Stimulated activated CD8-positive, alpha-beta memory T cell treated with anti-CD3 and anti-CD28 coated beads, Interleukin-15, amount 100 ng/mL, for 24 hours (primary cell): ENCODE results near the gene ATXN7L1.

Experiments
- DNase-seq: peaks from one replicate; pipeline ENCODE4 v3.0.0-alpha.2; 2020; ENCODE audit warnings: low read depth

Gene ATXN7L1

DNA sequence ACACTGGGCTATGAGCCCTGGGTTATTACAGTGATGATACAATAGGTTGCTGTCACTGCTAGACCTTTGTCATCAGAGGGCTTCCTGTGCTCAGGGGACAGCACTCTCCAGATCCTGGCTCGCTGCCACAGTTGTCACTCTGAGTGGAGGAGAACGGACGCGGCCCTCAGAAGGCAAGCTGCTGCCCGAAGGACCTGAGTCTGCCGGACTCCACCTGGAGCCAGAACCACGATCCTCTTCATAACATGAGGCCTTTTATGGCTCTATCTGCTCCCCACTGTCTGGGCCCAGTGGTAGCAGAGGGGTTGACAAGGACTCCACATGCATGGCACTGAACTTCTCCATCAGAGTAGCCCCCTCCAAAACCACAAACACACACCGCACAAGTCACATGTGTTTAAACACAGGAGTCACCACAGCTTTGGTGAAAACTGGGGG is 200.4 kb downstream of the ATXN7L1 start:
- no peak for DNase-seq

- DNase-seq = no peak
Observed at GRCh38 chr7:105674200-105674920, 202.0 kb downstream of the ATXN7L1 start.

- DNase-seq = no peak
Observed at GRCh38 chr7:105673367-105674084, 202.9 kb downstream of the ATXN7L1 start.

DNA sequence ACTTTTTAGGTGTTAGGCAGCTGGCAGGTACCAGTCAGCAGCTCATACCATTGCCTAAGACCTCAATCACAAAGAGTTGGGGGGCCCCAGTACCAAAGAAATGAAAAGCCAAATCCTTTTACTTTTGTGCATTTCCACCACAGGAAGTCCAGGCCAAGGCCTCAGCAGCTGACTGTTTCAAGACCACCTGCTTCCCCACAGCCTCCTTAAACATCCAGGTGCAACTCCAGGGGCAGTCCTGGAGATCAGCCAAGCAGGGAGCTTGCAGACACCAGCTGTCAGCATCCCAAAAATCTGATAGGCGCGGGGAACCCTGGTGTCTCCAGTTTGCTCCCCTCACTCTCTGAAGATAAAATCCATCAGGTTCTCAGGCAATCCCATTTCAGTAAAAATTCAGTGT is 203.6 kb downstream of the ATXN7L1 start:
- no peak for DNase-seq

DNA sequence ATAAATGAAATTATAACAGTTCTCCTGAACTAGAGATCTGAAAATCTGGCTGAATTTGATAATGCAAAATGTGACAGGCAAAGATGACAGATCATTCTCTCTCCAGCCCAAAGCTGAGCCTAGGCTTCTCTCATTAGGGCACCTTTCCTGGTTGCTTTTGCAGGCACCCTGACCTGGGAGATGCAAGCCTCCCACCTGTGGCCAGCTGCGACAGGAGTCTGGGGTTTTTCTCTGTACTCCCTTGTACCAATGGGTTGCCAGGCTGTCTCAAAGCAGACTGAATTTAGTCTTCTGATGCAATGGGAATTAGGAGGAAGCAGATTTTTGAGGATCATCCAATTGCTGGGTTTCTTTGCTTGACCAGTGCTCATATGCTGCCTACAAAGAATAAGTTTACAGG is 210.1 kb downstream of the ATXN7L1 start:
- DNase-seq = no peak

GRCh38 chr7:105665684-105666083 is 210.7 kb downstream of the ATXN7L1 start:
- no peak for DNase-seq

- no peak for DNase-seq
Observed at GRCh38 chr7:105664816-105665525, 211.4 kb downstream of the ATXN7L1 start.

DNA sequence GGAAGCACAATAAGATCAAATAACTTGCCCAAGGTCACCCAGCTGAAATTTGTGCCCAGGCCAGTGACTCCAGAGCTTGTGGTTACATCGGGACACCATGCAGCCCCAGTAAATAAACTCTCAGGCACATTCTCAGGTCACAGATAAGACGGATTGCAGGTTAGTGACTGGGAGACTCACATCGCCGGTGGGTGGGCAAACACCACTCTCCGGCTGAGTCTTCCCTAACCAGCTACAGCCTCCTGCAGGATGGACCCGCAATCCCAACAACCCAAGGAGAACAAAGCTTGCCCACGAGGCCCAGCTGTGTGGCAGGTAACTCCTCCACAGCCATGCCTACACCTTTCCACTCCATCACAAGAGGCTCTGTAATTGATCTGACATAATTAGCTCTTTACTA is 213.4 kb downstream of the ATXN7L1 start:
- no peak for DNase-seq

DNA sequence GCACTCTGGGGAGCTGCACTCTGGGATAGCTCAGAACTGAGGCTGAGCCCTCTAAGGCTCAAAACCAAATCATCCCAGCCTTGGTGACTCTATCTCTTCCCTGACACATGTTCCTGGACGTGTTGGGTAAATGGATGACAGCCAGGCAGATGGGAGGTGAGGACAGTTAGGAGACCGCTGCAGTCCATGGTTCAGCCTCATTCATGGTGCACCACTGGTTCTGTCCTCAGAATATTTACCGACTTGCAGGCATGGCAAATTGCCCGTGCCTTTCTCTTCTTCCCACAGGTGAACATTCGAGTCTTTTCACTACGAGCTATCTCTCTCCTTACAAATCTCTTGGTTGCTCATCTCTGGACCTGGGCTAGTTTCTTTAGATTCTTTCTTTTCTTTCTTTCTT is 214.8 kb downstream of the ATXN7L1 start:
- DNase-seq = no peak

DNA sequence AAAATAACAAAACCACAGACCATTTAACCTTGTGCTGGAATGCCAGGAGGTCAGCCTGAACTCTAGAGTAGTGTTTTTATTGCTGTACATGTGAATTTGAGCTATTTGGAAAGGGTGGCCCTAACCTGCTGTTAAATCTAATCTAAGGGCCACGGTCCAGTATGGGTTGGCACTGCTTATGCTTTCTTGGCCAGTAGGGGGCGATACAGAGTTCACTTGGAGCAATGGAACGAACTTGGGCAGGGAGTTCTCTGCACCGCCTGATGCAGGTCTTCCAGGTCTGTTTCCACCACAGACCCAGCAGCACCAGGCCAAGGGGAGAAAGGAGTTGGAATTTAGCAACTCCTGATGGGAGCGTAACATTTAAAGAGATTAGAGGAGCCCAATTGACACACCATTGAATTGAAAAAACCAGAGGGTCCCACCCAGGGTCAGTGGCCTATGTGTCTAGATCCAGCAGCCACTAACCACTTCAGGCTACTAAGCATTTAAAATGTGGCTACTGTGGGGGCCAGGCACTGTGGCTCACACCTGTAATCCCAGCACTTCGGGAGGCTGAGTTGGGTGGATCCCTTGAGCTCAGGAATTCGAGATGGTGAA is 219.4 kb downstream of the ATXN7L1 start:
- peak; percentile 35 for DNase-seq

- DNase-seq = no peak
Observed at GRCh38 chr7:105655500-105656380, 220.7 kb downstream of the ATXN7L1 start.

- DNase-seq = no peak
Observed at GRCh38 chr7:105655067-105655466, 221.3 kb downstream of the ATXN7L1 start.

DNA sequence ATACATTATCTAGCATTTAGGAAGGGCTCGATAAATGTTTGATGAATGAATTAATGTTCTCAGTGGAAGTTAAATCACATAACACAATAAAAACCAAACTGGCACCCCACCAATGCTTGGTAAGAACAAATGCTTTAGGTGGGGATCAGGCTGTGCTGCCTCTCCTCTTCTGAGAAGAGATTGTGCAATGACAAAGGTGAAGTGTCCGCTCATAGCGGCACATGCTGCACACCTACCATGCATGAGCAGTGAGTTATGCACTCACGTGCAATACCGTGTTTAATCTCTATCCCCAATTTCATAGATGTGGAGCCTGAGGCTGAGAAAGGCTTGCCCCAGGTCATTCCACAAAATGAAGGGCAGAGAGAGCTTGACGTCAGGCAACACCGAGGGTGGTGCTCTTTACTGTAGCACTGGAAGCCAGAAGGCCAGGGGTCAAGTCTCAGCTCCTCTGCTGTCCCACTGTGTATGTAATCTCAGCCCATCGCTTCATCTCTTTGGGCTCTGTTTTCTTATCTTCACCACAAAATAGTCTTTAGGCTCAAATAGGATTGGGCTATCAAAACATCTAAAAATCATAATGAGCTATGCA is 222.2 kb downstream of the ATXN7L1 start:
- no peak for DNase-seq

- DNase-seq = no peak
Observed at GRCh38 chr7:105653441-105654005, 222.9 kb downstream of the ATXN7L1 start.

GRCh38 chr7:105652359-105652993 is 223.9 kb downstream of the ATXN7L1 start:
- DNase-seq = peak; percentile 22

DNA sequence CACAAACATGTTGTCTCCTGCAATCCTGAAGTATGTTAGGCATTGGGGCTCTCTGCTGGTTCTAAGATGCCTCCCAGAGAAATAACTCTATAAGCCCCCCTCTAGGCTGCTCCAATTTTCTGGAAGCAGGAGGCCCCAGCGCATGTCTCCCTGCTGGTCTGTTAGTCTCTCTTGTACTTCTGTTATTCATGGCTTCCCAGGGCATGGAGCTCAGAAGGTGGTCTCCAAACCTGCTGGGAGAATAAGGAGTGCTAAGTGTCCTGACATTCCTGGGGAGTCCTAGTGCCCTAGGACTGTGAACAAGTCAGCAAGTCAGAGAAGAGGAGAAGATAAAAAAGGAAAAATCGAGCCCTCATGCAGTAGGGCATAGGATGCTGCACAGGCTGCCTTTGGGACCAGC is 224.6 kb downstream of the ATXN7L1 start:
- no peak for DNase-seq

GRCh38 chr7:105650382-105650970 is 225.9 kb downstream of the ATXN7L1 start:
- DNase-seq = no peak

DNA sequence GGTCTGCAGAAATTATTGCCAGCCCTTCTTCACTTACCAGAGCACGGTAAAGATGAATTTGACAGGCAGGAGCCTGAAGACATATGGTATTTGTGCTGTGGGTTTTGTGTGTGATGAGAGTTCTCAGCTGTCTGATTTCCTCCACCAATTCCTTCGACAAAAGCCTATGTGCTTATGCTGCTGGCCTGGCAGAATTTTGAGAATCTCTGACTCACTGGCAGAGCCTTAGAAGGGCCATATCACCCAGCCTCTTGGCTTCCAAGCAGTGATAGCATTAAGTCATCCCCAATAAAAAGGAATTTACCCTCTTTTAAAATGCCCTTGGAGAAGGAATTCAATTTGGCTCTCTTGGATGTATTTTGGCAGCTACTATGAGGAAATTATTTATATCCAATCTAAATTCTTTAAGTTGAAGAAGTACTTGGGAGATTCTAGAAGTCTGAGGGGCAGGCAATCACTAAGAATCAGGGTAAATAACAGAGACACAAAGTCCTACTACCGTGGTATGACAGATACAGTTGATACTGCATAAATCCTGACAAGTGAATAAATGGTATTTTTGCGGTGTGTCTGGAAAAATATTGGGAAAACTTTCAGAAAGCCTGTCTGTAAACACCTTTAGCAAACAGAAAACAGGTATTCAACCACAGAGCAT is 226.5 kb downstream of the ATXN7L1 start:
- no peak for DNase-seq
